ENCODE results near the gene AK8.

AK8 gene, protein sequence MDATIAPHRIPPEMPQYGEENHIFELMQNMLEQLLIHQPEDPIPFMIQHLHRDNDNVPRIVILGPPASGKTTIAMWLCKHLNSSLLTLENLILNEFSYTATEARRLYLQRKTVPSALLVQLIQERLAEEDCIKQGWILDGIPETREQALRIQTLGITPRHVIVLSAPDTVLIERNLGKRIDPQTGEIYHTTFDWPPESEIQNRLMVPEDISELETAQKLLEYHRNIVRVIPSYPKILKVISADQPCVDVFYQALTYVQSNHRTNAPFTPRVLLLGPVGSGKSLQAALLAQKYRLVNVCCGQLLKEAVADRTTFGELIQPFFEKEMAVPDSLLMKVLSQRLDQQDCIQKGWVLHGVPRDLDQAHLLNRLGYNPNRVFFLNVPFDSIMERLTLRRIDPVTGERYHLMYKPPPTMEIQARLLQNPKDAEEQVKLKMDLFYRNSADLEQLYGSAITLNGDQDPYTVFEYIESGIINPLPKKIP

DNA sequence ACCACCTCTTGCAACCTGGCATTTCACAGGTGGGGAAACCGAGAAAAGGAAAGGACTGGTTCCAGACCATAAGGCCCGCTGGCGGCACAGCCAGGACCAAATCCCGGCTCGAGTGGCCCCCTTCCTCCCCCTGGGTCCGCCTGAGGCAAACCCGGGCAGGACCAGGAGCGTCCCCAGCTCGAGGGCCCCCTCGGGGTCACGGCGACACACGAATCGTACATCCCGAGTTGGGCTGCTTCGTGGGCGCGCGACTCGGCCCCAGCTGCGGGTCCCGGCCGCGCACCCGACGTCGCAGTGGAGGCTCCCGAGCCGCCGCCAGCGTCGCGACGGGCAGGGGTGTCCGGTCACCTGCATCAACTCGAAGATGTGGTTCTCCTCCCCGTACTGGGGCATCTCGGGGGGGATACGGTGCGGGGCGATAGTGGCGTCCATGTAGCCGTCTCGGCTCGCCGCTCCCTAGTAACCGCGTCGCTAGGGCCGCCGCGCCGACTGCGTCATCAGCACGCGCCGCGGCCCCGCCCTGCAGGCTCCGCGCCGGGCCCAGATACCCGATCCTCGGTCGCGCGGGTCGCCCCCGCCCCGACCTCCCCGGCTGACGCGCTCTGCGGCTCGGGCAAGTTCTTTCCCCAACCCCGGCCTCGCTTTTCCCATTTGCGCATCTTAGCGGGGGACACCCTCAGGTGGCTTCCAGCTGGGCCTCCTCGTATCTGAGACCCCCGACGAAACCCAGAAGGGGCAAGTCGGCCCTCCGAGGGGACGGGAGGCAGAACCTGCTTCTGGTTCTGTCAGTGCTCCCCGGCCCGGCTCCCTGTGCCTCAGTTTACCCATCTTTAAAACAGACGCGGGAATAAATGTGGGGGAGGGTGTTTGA is at the start of gene AK8:
AK8 (minus strand) TSS at position 461 of the 871 bp plus-strand sequence; CDS start at position 432, 29 bp downstream.
- DNase-seq (ENCODE audit: low spot score) = peak; percentile 96
- TF ChIP-seq CTCF (IDR thresholded peaks at IDR 0.05; ENCODE audit: extremely low read depth, missing control alignments) = no peak

- no peak for DNase-seq (ENCODE audit: low spot score)
- TF ChIP-seq CTCF (IDR thresholded peaks at IDR 0.05; ENCODE audit: extremely low read depth, missing control alignments) = no peak
Observed at GRCh38 chr9:132927704-132928103, 49.6 kb upstream of the AK8 start.

DNA sequence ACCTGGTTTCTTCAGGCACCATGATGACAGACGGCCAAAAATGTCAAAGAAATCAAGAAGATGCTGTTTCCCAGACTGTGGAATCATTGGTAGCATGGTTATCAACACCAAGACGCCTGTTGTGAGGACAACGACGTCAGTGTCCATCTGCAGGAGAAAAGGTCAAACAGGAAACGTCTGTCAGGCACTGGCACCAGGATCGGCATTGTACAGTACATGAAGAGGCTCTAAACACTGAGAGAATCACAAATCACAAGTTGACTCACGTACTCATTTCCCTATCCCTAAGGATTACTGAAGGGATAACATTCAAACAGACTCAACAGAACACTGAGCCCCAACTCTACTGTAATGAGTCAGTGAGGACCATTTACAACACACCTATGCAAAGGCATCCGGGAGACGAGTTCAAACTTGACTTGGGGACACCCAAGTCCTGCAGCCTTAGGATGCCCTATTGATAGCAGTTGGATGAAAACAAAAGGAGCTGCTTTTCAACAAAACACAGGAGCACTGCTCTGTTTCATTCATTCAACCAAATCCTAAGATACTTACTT is 45.3 kb upstream of the AK8 start:
- TF ChIP-seq CTCF (IDR thresholded peaks at IDR 0.05; ENCODE audit: extremely low read depth, missing control alignments) = no peak
- DNase-seq (ENCODE audit: low spot score) = no peak

DNA sequence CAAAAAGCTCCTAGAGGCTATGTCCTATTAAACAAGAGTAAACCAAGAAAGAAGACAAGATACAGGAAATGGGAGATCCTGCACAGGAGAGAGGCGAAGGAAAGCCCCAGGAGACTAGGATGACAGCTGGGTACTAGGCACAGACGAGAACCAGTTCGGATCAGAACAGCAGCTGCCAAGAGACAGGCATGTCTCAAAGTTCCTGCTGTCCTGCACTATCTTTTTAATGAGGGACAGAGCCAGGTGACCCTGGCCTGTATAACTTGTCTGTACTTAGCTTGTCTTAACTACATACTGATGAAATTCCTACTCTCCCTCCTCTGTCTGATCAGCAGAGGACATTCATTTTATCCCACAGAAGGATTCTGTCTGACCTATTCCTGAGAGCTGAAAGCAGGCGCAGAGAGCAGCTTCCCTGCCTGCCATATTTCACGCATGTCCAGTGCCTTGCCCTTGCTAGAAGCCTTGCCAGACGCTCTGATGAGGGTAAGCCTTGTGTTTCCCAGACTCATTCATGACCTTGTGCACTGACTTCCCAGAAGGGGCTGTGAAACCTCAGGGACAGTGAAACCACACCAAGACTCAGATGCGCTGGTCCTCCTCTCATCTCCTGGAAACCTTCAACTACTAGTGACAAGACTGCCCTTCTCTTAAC is 41.7 kb upstream of the AK8 start:
- no peak for DNase-seq (ENCODE audit: low spot score)
- TF ChIP-seq CTCF (IDR thresholded peaks at IDR 0.05; ENCODE audit: extremely low read depth, missing control alignments) = no peak

DNA sequence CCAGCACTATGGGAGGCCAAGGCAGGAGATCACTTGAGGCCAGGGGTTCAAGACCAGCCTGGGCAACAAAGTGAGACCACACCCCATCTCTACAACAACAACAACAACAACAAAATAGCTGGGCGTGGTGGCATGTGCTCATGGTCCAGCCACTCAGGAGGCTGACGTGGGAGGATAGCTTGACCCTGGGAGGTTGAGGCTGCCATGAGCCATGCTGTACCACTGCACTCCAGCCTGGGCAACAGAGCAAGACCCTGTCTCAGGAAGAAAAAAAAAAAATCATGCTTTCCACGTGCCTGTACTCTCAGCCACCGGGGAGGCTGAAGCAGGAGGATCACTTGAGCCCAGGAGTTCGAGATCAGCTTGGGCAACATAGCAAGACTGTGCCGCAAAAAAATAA is 36.8 kb upstream of the AK8 start:
- no peak for DNase-seq (ENCODE audit: low spot score)
- no peak for TF ChIP-seq CTCF (IDR thresholded peaks at IDR 0.05; ENCODE audit: extremely low read depth, missing control alignments)

DNA sequence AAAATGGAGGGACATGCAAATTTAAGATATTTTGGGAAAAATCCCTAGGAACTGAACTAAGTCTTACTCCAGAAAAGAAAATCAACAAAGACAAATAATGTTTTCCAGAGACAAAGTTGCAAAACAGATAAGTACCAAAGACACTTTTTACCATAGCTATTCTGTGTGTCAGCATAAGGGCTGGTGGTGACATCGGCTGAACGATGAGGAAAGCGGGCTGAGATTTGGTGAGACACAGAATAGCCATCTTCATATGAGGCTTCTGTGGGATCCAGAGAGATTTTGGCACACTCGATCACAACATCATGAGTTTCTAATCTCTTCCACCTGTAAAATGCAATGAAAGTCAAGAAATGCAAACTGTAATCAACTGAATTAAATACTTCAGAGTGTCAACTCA is 34.0 kb upstream of the AK8 start:
- no peak for DNase-seq (ENCODE audit: low spot score)
- TF ChIP-seq CTCF (IDR thresholded peaks at IDR 0.05; ENCODE audit: extremely low read depth, missing control alignments) = no peak

All from GM20000 (cell line).